ENCODE results near the gene MAN2B2.

Gene MAN2B2

GRCh38 chr4:6560416-6561172 is 14.4 kb upstream of the MAN2B2 start:
- H3K4me3 ChIP-seq (ENCODE audit: low read length) = peak overlapping the region; percentile 16
- H3K36me3 ChIP-seq (ENCODE audit: insufficient read depth, low read length) = no peaks in the 10 kb centered on the region
- peaks cover 46% of the 10 kb centered on the region for H3K27me3 ChIP-seq (ENCODE audit: control insufficient read depth, insufficient read depth, low read length)
- H3K9me3 ChIP-seq (replicated peaks; ENCODE audit: low read length) = no peaks in the 10 kb centered on the region
- H3K4me1 ChIP-seq (ENCODE audit: control insufficient read depth, insufficient read depth, low read length) = peaks cover 34% of the 10 kb centered on the region
- peak overlapping the region; percentile 8 for H3K9ac ChIP-seq (ENCODE audit: low read depth, low read length)
- H3K4me2 ChIP-seq (ENCODE audit: low read length) = peak overlapping the region; percentile 90

GRCh38 chr4:6561173-6561516 is 13.8 kb upstream of the MAN2B2 start:
- peak overlapping the region; percentile 90 for H3K4me2 ChIP-seq (ENCODE audit: low read length)

GRCh38 chr4:6561706-6562371 is 13.2 kb upstream of the MAN2B2 start:
- Histone ChIP-seq H3K4me1 (ENCODE audit: control insufficient read depth, insufficient read depth, low read length) (peaks cover 34% of the 10 kb centered on the region), H3K9me3 (replicated peaks; ENCODE audit: low read length) (no peaks in the 10 kb centered on the region), H3K27me3 (ENCODE audit: control insufficient read depth, insufficient read depth, low read length) (peaks cover 47% of the 10 kb centered on the region), H3K4me3 (ENCODE audit: low read length) (no peak overlapping the region), H3K4me2 (ENCODE audit: low read length) (peak overlapping the region; percentile 90), H3K9ac (ENCODE audit: low read depth, low read length) (no peak overlapping the region), H3K36me3 (ENCODE audit: insufficient read depth, low read length) (no peaks in the 10 kb centered on the region)

More at GRCh38 chr4:6561173-6561516, 13.8 kb upstream of the MAN2B2 start:
- H3K9me3 ChIP-seq (replicated peaks; ENCODE audit: low read length) = no peaks in the 10 kb centered on the region
- H3K27me3 ChIP-seq (ENCODE audit: control insufficient read depth, insufficient read depth, low read length) = peaks cover 51% of the 10 kb centered on the region
- no peaks in the 10 kb centered on the region for H3K36me3 ChIP-seq (ENCODE audit: insufficient read depth, low read length)
- H3K4me1 ChIP-seq (ENCODE audit: control insufficient read depth, insufficient read depth, low read length) = peaks cover 34% of the 10 kb centered on the region
- peak overlapping the region; percentile 8 for H3K9ac ChIP-seq (ENCODE audit: low read depth, low read length)
- H3K4me3 ChIP-seq (ENCODE audit: low read length) = peak overlapping the region; percentile 16

GRCh38 chr4:6562931-6563901 is 11.8 kb upstream of the MAN2B2 start:
- H3K4me2 ChIP-seq (ENCODE audit: low read length) = peak overlapping the region; percentile 90
- peaks cover 38% of the 10 kb centered on the region for H3K27me3 ChIP-seq (ENCODE audit: control insufficient read depth, insufficient read depth, low read length)
- no peaks in the 10 kb centered on the region for H3K36me3 ChIP-seq (ENCODE audit: insufficient read depth, low read length)
- H3K9me3 ChIP-seq (replicated peaks; ENCODE audit: low read length) = peaks cover 4% of the 10 kb centered on the region
- H3K4me3 ChIP-seq (ENCODE audit: low read length) = peak overlapping the region; percentile 72
- peak overlapping the region; percentile 53 for H3K9ac ChIP-seq (ENCODE audit: low read depth, low read length)
- H3K4me1 ChIP-seq (ENCODE audit: control insufficient read depth, insufficient read depth, low read length) = peaks cover 34% of the 10 kb centered on the region

- Histone ChIP-seq H3K4me2 (ENCODE audit: low read length) (peak overlapping the region; percentile 69), H3K9ac (ENCODE audit: low read depth, low read length) (no peak overlapping the region), H3K4me3 (ENCODE audit: low read length) (peak overlapping the region; percentile 48)
Observed at GRCh38 chr4:6563935-6564645, 10.9 kb upstream of the MAN2B2 start.

GRCh38 chr4:6565691-6566390 is 9.1 kb upstream of the MAN2B2 start:
- H3K27me3 ChIP-seq (ENCODE audit: control insufficient read depth, insufficient read depth, low read length) = peaks cover 30% of the 10 kb centered on the region
- H3K36me3 ChIP-seq (ENCODE audit: insufficient read depth, low read length) = no peaks in the 10 kb centered on the region

More at GRCh38 chr4:6563935-6564645, 10.9 kb upstream of the MAN2B2 start:
- Histone ChIP-seq H3K27me3 (ENCODE audit: control insufficient read depth, insufficient read depth, low read length) (peaks cover 29% of the 10 kb centered on the region), H3K9me3 (replicated peaks; ENCODE audit: low read length) (peaks cover 7% of the 10 kb centered on the region), H3K4me1 (ENCODE audit: control insufficient read depth, insufficient read depth, low read length) (peaks cover 38% of the 10 kb centered on the region), H3K36me3 (ENCODE audit: insufficient read depth, low read length) (no peaks in the 10 kb centered on the region)

GRCh38 chr4:6566391-6567190 is 8.4 kb upstream of the MAN2B2 start:
- H3K9me3 ChIP-seq (replicated peaks; ENCODE audit: low read length) = peaks cover 7% of the 10 kb centered on the region
- no peaks in the 10 kb centered on the region for H3K36me3 ChIP-seq (ENCODE audit: insufficient read depth, low read length)
- peaks cover 20% of the 10 kb centered on the region for H3K4me1 ChIP-seq (ENCODE audit: control insufficient read depth, insufficient read depth, low read length)
- no peak overlapping the region for H3K4me2 ChIP-seq (ENCODE audit: low read length)
- H3K9ac ChIP-seq (ENCODE audit: low read depth, low read length) = no peak overlapping the region
- H3K4me3 ChIP-seq (ENCODE audit: low read length) = no peak overlapping the region
- H3K27me3 ChIP-seq (ENCODE audit: control insufficient read depth, insufficient read depth, low read length) = peaks cover 38% of the 10 kb centered on the region

More at GRCh38 chr4:6565691-6566390, 9.1 kb upstream of the MAN2B2 start:
- no peak overlapping the region for H3K4me3 ChIP-seq (ENCODE audit: low read length)
- no peak overlapping the region for H3K9ac ChIP-seq (ENCODE audit: low read depth, low read length)
- H3K9me3 ChIP-seq (replicated peaks; ENCODE audit: low read length) = peaks cover 7% of the 10 kb centered on the region
- no peak overlapping the region for H3K4me2 ChIP-seq (ENCODE audit: low read length)
- H3K4me1 ChIP-seq (ENCODE audit: control insufficient read depth, insufficient read depth, low read length) = peaks cover 28% of the 10 kb centered on the region

- Histone ChIP-seq H3K27me3 (ENCODE audit: control insufficient read depth, insufficient read depth, low read length) (peaks cover 41% of the 10 kb centered on the region), H3K36me3 (ENCODE audit: insufficient read depth, low read length) (no peaks in the 10 kb centered on the region), H3K4me2 (ENCODE audit: low read length) (no peak overlapping the region), H3K9me3 (replicated peaks; ENCODE audit: low read length) (peaks cover 7% of the 10 kb centered on the region), H3K9ac (ENCODE audit: low read depth, low read length) (no peak overlapping the region), H3K4me1 (ENCODE audit: control insufficient read depth, insufficient read depth, low read length) (peaks cover 14% of the 10 kb centered on the region), H3K4me3 (ENCODE audit: low read length) (no peak overlapping the region)
Observed at GRCh38 chr4:6567218-6567617, 7.8 kb upstream of the MAN2B2 start.

GRCh38 chr4:6568148-6568547 is 6.8 kb upstream of the MAN2B2 start:
- H3K27me3 ChIP-seq (ENCODE audit: control insufficient read depth, insufficient read depth, low read length) = peaks cover 40% of the 10 kb centered on the region
- peaks cover 7% of the 10 kb centered on the region for H3K9me3 ChIP-seq (replicated peaks; ENCODE audit: low read length)

More at GRCh38 chr4:6568148-6568547, 6.8 kb upstream of the MAN2B2 start:
- no peak overlapping the region for H3K4me3 ChIP-seq (ENCODE audit: low read length)
- H3K4me1 ChIP-seq (ENCODE audit: control insufficient read depth, insufficient read depth, low read length) = peaks cover 5% of the 10 kb centered on the region
- H3K4me2 ChIP-seq (ENCODE audit: low read length) = no peak overlapping the region
- no peak overlapping the region for H3K9ac ChIP-seq (ENCODE audit: low read depth, low read length)
- H3K36me3 ChIP-seq (ENCODE audit: insufficient read depth, low read length) = no peaks in the 10 kb centered on the region

Data from skeletal muscle satellite cell (primary cell).